GM03348 (cell line): ENCODE results near the gene WDTC1.
A peak's percentile ranks its signal among the peaks of the same experiment; 100 is the strongest.

Experiments used
- DNase-seq: peaks from one replicate; pipeline ENCODE4 v3.0.0; 2012; ENCODE audit warnings: low spot score

The WDTC1 gene

DNA sequence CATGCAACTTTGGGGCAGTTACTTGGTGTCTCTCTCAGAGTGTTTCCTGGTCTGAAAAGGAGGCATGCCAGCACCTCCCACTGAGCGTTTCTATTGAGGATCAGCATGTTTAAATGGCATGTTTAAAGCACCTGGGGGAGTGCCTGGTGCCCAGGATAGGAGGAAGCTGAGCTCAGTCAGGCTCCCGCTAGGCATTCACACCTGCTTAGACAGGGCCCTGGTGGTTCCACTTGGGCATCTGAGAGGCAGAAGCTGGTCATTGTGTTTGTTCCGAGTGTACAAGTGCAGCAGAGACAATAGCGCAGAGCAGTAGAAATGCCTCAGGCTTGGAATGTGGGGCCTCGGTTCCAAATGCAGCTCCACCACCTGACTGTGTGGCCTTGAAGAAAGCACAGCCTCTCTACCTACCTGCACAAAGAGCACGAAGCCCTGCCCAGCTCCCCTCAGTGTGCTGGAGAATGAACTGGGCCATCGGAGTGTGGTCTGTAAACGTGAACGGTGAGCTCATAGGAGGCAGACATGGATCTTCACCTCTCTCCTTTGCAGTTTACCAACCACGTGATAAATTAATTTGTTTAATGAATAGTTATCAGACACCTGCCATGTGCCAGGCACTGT, 67.3 kb downstream of the WDTC1 start:
- DNase-seq: no peak

DNA sequence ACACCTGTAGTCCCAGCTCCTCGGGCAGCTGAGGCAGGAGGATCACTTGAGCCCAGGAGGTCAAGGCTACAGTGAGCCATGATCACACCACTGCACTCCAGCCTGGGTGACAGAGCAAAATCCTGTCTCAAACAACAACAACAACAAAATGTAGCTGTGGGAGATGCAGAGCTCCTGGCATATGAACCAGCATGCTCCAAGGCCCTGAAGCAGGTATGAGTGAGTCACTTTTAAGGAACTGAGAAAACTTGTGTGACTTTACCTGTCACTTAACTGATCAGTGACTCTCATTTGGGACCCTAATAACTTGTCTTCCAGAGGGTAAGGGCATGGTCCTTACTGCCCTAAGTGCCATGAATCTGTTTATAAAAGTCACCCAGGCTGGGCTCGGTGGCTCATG, 68.2 kb downstream of the WDTC1 start:
- no peak for DNase-seq

DNA sequence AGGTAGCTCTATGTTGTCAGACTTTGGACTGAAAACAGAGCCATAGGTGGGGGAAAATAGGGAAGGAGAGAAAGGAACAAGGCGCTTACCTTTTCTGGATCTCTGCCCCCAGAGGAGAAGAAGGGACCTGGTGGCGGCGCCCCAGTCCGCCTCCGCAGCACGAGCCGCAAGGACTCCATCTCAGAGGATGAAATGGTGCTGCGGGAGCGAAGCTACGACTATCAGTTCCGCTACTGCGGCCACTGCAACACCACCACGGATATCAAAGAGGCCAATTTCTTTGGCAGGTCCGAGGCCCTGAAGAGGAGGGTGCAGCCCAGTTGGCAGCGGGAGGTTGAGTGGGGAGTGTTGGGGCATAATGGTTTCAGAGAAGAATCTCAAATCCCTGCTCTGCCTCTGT, 69.1 kb downstream of the WDTC1 start:
- no peak for DNase-seq

DNA sequence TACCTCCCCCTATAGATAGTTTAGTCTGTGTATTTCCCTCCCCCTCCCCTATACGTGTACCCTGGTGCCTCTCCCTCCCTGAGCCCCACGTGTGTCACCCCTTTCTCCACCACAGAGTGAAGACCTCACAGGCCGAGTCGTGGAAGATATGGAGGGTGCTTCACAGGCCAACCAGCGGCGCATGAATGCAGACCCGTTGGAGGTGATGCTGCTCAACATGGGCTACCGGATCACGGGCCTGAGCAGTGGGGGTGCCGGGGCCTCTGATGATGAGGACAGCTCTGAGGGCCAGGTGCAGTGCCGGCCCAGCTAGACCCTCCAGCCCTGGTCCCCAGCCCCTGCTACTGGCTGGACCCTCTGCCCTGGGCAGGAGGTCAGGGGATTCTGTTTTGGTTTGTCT, 71.6 kb downstream of the WDTC1 start:
- DNase-seq: no peak

DNA sequence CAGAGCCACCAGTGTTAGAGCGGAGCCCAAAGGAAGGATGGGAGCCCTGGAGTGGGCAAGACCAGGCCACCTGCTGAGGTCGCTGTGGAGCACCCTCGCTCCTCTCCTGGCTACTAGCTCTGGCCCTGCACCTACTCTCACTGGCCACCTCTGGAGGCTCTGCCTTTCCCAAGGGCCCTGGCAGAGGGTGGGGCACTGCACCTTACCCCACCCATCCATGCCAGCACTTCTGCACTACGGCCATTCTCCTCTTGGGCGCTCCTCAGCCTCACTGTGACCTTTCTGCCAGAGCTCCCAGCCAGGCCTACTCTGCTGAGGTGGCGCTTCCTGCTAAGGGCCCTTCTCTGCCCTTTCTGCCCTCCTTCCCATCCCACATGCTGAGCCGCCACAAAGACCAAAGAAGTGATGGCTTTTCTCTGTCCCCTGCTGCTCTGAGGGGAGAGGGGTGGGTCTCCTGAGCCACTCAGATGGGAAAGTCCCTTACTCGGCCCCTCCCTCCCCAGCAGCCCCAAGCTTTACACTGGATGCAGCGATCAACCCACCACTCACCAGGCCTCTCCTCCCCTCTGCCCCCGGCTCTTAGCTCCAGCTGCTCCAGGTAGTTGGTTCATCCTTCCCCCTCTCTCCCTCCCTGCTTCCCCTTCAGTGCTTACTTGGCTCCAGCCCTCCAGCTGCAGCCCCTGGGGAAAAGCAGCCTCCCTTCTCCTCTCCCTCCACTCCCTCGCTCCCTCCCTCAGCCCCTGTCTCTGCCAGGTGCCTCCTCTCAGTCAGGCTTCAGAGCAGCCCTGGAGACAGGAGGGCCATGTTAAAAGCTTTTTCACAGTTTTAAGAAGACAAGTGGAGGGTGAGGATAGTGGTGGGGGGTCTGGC, 72.7 kb downstream of the WDTC1 start:
- no peak for DNase-seq

DNA sequence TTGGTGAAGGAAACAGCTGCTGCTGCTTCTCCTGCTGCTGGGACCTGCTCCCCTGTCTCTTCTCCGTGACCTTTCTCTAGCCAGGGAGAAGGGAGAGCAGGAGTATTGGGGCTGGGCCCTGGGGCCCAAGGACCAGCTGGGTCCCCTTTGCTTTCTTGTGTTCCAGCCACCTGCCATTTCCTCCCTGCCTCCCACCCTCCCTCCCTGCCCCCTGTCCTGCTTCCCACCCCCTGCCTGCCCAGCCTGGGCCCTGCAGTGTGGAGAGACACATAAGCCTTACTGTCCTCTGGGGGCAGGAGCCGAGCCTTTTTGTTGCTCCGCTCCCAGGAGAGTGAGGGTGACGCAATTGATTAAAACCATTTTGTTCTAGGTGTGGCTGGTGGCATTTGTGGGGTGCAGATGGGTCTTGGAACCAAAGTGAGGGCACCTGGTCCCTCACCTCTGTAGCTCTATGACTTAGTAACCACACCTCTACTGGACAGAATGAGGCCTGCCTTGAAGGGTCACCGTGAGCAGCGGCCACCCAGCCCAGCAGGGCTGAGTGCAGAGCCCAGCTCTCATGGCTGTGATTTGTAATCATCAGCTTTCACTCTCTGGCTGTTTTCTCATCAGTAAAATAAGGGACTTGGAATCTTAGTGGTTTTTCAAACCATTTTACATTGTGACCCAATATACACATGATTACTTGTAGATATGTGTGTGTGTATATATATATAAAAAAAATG, 73.6 kb downstream of the WDTC1 start:
- no peak for DNase-seq

DNA sequence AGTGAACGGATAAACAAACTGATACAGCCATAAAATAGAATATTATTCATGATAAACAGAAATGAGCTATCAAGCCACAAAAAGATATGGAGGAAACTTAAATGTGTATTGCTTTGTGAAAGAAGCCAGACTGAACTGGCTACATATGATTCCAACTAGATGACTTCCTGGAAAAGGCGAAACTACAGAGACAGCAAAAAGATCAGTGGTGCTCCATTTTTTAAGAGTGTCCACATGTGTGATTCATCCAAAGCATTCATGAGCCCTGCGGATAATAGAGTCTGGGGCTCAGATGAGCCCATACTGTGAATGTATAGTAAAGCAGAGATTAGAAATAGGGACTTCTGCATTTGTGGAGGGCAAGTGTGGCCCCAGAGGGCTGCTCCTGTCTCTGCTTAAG, 79.7 kb downstream of the WDTC1 start:
- no peak for DNase-seq

DNA sequence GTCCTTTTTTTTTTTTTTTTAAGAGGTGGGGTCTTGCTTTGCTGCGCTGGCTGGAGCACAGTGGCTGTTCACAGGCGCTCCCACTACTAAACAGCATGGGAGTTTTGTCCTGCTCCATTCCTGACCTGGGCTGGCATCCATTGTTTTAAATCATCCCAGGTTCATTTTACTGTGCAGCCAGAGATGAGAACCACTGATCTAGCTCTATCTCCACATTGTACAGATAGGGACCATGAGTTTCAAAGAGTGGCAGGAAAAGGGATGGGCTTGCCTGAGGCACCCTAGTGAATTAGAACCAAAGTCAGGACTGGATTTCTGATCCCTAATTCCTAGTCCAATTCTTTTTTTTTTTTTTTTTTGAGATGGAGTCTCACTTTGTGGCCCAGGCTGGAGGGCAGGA, 80.3 kb downstream of the WDTC1 start:
- no peak for DNase-seq

DNA sequence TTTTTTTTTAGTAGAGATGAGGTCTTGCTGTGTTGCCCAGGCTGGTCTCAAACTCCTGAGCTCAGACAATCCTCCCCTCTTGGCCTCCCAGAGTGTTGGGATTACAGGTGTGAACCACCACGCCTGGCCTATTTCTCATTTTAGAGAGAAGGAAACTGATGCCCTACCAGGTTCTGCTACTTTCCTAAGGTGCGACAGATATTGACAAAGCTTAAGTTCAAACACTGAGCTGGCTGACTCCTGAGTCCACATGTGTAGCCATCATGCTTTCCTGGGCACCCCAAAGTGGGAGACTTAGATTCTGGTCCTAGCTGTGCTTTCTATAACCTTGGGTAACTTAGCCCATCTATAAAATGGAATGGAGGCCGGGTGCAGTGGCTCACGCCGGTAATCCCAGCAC, 82.4 kb downstream of the WDTC1 start:
- no peak for DNase-seq

DNA sequence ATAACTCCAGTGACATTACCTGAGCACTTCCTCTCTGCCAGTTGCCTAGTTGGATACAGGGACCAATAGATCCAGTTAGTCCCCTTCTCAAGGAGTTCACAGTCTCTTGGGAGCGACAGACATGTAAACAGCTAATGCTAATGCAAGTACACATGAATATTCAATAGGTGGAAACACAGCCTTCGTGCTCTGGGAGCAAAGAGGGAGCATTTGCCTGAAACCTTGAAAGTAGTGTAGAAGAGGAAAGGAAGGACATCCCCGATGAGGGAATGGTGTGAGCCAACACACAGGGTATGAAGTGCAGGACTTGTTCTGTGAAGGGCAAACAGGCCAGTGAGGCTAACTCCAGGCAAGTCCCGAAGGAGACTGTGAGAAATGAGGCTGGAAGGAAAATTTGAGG, 83.7 kb downstream of the WDTC1 start:
- no peak for DNase-seq

DNA sequence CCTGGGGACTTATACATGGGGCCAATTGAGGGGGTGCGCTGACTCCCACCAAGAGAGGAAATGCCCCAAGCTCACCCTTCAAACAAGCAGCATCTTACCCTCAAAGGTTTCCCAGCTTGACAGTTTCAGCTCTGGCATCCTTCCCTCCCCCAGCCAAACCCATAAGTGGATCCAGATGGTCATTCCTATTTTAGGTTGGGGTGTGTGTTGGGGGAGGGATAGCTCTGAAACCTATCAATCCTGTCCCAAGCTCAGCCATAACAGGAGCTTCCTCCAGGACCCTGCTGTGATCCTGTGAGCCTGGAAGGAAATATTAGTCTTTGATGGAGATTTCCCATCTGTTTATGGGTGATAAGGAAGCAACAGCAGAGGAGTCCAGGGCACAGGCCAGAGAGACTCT, 84.2 kb downstream of the WDTC1 start:
- peak; percentile 72 for DNase-seq

DNA sequence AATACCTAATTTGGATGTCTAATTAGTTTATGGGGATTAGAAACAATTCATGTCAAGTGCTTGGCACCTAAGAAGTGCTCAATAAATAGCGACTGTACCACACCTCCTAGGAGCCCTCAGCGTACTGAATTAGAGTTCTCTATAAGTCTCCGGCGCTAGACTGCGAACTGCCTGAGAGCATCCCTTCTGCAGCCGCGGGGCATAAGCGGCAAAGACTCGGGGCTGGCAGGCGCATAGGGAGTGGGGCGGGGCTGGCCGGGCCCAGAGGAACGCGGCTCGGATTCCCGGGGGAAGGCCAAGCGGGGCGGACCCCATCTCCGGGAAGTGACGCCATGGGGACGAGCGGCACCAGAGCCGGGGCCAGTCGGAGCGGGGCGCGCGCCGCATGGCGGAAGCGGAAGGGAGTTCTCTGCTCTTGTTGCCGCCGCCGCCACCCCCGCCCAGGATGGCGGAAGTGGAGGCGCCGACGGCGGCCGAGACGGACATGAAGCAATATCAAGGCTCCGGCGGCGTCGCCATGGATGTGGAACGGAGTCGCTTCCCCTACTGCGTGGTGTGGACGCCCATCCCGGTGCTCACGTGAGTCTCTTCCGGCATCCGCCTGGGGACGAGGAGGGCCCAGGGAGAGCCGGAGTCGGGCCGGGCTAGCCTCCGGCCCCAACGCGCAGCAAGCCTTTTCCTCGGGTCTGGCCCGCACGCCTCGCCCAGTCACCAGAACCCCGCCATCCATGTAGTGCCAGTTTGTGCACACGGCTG, 87.6 kb downstream of the WDTC1 start, which contains the start of gene TMEM222:
TMEM222 (plus strand) TSS at position 351 of the 756 bp plus-strand sequence; CDS start at position 386, 35 bp downstream.
- peak; percentile 99 for DNase-seq

DNA sequence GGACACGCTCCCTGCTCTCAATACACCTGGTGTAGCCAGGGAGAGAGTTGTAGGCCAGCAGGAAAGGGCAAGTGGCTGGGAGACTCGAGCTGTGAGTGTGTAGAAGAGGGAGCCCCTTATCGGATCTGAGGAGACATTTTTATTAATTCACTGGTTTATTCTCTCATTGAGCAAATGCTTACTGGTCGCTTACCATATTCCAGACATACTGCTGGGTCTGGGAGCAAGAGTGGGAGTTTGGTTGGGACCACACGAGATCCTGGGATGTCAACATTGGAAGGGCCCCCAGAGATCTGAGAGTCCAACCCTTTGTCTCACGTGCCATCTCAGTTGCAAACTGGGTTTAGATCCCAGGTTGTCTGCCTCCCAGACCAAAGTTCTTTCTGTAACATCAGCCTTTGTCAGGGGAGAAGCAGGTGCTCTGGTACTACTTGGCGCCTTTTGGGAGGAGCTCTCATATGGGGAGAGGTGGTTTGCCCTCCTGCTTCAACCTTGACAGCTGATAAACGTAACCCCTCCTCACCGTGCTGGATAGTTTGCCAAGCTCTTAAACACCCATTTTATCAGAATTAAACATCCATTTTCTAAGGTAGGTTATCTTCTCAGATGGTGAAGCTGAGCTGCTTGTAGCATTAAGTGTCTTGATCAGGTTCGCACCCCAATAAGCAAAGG, 88.3 kb downstream of the WDTC1 start:
- no peak for DNase-seq

DNA sequence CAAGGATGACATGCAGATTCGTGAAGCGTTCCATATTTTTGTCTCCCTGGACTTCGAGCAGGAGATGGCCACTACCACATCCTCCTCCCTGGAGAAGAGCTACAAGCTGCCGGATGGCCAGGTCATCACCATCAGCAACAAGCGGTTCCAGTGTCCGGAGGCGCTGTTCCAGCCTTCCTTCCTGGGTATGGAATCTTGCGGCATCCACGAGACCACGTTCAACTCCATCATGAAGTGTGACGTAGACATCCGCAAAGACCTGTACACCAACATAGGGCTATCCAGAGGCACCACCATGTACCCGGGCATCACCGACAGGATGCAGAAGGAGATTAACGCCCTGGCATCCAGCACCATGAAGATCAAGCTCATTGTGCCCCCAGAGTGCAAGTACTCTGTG, 90.9 kb downstream of the WDTC1 start:
- DNase-seq: no peak

DNA sequence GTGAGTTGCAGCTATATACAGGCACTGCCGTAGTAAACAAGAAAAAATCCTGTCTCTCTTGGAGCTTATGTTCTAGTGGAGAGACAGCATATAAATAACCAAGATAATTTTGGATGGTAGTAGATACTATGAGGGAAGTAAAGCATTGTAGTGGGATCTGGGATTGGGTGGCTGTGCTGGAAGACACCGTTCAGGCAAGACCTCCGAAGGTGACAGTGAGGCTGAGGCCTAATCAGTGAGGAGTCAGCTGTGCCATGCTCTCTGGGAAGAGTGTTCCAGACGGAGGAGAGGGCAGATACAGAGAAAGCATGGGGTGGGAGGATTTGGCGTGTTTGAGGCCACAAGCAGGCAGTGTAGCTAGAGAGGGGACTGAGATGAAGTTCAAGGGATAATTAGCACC, 93.5 kb downstream of the WDTC1 start:
- no peak for DNase-seq

DNA sequence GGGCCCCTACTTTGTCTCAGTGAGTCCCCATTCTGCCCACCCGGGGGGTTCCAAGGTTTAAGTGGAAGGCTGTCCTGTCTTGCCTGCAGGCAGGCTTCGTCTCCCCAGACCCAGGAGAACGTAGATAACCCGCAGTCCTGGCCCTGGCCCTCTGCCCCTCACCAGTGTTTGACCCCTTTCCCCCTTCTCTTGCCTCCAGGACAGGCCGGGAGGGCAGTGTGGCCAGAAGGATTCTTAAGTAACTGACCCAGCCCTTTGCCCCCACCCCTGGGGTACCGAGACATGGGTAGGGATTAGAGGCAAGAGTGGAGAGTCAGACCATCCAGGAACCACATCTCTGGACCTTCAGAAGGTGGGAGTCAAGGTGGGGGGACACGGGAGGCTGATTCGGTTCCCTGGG, 96.4 kb downstream of the WDTC1 start:
- no peak for DNase-seq

DNA sequence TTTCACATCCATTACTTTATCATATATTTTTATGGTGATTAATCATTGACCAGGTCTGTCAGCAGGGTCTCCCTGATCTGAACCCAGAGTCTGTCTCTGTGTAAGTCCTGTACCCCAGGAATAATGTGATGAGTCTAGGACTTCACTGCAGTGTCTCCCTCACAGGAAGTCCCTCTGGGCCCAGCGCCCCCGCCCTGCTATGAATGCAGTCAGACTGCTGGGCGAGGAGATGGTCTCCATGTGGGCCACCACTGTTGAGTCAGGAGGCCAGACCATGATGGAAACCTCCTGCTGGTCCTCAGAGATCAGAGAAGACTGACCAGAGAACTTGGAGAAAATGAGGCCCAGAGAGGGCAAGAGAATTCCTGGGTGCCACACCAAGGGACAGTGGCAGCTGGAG, 97.0 kb downstream of the WDTC1 start:
- DNase-seq: no peak

DNA sequence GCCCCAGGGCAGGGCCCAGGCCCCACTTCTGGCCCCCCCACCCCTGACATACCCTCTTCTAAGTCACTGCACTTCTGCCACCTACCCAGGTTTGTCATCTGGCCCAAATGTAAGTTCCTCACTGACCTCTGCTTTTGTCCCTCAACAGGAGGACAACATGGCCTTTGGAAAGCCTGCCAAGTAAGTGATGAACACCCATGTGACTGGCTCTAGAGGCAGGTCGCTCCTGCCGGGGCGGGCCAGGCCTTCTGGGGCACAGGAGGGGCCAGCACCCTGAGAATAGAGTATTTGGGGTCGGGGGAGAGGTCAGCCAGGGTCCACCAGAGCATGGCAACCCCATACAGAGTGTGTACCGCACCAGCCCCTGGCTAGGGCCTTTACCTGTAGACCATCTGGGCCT, 97.5 kb downstream of the WDTC1 start:
- no peak for DNase-seq

DNA sequence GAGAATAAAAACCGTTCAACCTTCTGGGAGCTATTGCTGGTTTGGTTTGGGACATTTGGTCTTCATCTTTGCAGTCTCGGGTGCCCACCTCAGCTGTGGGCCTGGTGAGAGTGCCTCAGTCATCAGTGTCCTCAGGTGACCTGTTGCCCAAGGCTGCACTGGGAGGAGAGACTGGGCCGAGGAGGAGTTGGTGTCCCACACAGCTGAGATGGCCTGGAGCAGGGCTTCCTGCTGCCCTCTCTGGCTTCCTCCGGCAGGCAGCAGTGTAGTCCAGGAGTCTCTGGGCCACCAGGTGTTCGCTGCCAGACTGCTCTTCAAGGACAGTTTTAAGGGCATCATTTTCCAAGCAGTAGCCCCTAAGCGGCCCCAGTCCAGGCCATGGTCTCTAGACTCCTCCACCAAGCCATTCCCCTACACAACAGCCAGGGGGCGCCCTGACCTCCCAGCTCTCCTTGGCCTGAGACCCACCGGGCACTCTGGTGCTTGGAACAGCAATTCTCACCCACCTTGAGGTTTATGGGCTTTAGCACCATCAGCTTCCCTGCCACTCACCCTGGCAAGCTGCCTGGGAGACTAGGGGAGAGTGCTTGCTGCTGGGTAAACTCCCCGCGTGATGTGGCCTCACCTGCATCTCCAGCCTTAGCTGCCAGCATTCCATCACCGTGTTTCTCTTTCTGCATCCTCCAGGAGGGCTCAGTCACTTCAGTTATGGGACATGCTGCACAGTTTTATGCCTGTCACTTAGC, 98.3 kb downstream of the WDTC1 start:
- DNase-seq: peak; percentile 85

DNA sequence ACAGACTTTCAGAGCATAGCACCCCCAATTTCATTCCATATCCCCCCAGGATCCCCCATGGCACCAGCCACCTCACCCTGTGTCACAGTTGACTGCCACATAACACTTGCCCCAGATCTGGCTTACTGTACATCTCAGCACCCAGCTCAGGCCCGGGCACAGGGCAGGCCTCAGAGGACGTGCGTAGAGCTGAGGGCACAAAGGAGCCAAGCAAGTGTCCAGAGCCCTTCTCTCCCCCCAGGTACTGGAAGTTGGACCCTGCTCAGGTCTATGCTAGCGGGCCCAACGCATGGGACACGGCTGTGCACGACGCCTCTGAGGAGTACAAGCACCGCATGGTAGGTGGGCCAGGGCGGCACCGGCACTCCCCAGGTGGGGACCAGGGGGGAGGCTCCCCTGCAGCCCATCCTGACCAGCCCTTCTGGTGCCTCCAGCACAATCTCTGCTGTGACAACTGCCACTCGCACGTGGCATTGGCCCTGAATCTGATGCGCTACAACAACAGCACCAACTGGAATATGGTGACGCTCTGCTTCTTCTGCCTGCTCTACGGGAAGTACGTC, 99.4 kb downstream of the WDTC1 start:
- DNase-seq: no peak
